Choroid plexus epithelial cell (primary cell): ENCODE measurements around the gene VMO1.

Experiments used
- DNase-seq: peaks from one replicate; pipeline ENCODE4 v3.0.0-alpha.2; 2010; ENCODE audit warnings: low read depth
- H3K4me3 ChIP-seq: 2 replicates; pipeline ENCODE4 v1.5.1; 2011; ENCODE audit warnings: low read depth, mild to moderate bottlenecking, control low read depth, low read length, moderate library complexity
- TF ChIP-seq, protein P1 (sequence below): conservative IDR thresholded peaks from 2 replicates; pipeline ENCODE4 v1.5.1; 2011; ENCODE audit warnings: low read depth, mild to moderate bottlenecking, control low read depth, inconsistent platforms, low read length, moderate library complexity

VMO1 gene

DNA sequence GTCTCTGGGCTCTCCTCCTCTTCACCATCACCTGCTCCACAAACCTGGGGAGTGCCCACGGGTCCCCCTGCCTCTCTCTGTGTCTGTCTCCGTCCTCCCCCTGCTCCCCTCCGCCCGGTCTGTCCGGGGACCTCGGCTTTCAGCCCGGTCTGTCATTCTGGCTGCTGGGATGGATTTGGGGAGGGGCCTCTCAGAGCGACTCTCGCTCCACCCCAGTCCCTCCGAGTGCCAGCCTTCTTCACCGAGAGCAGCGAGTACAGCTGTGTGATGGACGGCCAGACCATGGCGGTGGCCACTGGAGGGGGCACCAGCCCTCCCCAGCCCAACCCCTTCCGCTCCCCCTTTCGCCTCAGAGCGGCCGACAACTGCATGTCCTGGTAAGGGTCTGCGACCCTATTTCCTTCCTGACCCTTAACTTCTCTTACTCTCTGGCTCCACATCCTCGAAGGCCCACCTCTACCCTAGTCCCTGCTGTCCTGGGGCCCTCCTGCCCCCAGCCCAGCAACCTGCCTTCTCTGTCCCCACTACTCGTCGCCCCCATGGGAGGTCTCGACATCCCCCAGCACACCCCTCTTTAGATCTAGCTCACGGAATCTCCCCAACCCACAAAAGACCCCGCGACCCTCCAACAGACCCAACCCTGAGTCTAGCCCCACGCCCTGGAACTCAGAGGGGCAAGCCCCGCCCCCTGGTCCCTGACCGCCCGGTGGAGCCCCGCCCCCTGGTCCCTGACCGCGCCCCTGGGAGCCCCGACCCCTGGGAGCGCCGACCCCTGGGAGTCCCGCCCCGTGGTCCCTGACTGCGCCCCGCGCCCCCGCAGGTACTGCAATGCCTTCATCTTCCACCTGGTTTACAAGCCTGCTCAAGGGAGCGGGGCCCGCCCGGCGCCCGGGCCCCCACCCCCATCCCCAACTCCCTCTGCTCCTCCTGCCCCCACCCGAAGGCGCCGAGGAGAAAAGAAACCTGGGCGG, 40.9 kb downstream of the VMO1 start:
- no peak for DNase-seq
- no peak overlapping the region for H3K4me3 ChIP-seq
- TF ChIP-seq, protein P1, sequence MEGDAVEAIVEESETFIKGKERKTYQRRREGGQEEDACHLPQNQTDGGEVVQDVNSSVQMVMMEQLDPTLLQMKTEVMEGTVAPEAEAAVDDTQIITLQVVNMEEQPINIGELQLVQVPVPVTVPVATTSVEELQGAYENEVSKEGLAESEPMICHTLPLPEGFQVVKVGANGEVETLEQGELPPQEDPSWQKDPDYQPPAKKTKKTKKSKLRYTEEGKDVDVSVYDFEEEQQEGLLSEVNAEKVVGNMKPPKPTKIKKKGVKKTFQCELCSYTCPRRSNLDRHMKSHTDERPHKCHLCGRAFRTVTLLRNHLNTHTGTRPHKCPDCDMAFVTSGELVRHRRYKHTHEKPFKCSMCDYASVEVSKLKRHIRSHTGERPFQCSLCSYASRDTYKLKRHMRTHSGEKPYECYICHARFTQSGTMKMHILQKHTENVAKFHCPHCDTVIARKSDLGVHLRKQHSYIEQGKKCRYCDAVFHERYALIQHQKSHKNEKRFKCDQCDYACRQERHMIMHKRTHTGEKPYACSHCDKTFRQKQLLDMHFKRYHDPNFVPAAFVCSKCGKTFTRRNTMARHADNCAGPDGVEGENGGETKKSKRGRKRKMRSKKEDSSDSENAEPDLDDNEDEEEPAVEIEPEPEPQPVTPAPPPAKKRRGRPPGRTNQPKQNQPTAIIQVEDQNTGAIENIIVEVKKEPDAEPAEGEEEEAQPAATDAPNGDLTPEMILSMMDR, result peak; percentile 17

DNA sequence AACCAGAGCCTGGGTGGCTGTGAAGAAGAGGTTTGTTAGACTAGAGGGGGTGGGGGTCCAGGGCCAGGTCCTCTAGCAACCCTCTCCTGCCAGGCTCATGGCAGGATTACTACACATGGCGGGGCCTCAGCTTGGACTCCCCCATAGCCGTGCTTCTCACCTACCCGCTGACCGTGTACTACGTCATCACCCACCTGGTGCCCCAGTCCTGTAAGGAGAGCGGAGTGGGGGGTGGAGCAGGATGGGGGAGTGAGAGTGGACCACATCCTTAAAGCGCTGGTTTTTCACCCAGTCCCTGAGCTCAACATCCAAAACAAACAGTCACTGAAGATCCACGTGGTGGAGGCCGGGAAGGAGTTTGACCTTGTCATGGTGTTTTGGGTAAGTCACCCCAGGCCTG, 42.3 kb downstream of the VMO1 start:
- H3K4me3 ChIP-seq, result no peak overlapping the region
- DNase-seq, result no peak
- TF ChIP-seq, protein P1, result no peak

DNA sequence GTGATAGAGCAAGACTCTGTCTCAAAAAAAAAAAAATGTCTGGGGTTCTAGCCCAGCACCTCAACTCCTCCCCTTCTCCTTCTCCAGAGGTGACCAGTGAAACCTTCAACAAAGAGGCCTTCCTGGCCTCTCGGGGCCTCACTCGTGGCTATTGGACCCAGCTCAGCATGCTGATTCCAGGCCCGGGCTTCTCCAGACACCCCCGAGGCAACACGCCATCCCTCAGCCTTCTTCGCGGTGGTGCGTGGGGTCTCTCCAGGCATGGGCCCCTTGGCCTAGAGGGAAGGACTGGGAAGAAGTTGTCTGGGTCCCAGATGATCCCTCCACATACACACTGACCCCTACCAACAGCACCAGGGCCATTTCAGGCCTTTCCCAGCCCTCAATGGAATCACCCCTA, 42.9 kb downstream of the VMO1 start:
- H3K4me3 ChIP-seq, result no peak overlapping the region
- TF ChIP-seq, protein P1, result no peak
- no peak for DNase-seq

DNA sequence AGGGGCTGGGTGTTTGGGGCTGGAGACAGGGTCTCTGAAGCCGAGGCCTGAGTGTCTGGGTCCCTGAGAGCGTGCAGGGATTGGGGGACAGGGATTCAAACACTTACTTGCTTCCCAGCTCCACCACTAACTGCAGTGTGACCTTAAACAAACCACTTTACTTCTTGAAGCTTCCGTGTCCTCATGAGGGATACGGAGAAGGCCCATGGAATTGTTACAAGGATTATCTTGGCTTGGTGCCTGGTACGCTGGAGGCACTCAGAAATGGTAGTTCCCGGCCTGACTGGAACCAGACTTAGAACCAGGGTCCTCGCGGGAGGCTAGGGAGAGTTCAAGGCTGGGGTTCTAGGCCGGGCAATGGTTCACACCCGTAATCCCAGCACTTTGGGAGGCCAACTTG, 43.5 kb downstream of the VMO1 start:
- no peak for DNase-seq
- no peak overlapping the region for H3K4me3 ChIP-seq
- TF ChIP-seq, protein P1, result no peak

DNA sequence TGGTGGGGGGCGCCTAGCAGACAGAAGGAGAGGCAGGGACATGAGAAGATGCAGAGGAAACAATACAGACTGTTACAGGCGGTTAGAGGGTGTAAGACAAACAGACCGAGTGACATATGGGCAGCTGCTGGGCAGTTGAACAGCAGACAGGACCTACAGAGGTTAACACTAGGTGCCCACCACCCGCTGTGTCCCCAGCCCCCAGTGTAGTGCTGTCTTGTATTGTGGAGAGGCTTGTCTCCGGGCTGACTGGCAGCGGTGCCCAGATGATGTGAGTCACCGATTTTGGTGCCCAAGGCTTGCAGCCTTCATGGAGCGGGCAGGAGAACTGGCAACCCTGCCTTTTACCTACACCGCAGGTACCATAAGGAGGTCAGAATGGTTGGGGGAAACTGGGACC, 44.0 kb downstream of the VMO1 start:
- DNase-seq, result no peak
- H3K4me3 ChIP-seq, result no peak overlapping the region
- TF ChIP-seq, protein P1, result no peak

DNA sequence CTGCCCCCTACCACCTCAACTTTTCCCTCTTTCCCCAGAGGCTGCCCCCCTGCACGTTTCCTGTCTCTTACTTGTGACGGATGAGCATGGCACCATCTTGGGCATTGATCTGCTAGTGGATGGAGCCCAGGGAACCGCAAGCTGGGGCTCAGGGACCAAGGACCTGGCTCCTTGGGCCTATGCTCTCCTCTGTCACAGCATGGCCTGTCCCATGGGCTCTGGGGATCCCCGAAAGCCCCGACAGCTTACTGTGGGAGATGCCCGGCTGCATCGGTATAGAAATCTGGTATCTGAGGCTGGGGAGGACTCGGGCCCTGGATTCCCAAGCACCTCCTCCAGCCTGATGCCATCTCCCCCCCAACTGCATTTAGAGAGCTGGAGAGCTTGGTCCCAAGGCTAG, 44.6 kb downstream of the VMO1 start:
- H3K4me3 ChIP-seq, result no peak overlapping the region
- TF ChIP-seq, protein P1, result no peak
- no peak for DNase-seq

DNA sequence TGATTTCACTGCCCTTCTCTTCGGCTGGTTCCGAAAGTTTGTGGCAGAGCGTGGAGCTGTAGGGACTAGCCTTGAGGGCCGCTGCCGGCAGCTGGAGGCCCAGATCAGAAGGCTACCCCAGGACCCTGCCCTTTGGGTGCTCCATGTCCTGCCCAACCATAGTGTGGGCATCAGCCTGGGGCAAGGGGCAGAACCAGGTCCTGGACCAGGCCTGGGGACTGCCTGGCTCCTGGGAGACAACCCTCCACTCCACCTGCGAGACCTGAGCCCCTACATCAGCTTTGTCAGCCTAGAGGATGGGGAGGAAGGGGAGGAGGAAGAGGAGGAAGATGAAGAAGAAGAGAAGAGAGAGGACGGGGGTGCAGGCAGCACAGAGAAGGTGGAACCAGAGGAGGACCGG, 45.6 kb downstream of the VMO1 start:
- no peak for DNase-seq
- no peak overlapping the region for H3K4me3 ChIP-seq
- TF ChIP-seq, protein P1, result no peak
